ENCODE measurements around the gene AGBL2. TPM values are rescaled to one million over a fixed set of nuclear protein-coding genes. Genes with fewer than 3 reads are reported as not detected.

The AGBL2 gene
- total and polyA plus RNA-seq, 2 donors (not counting 3 experiments of a cell fraction or from before 2014, with no cell fraction given), result 0.08 to 0.86 TPM

GRCh38 chr11:47711816-47712215 is 3.4 kb downstream of the AGBL2 start:
- dilution Hi-C loops (cut with MboI; ENCODE audit: extremely low pct_ligation_motif_present, low sequenced_read_pairs) (no loop called here), intact Hi-C loops (cut with micrococcal nuclease) (no loop called here)
- Histone ChIP-seq H3K27me3 (ENCODE audit: control insufficient read depth in 2 of 2, insufficient read depth in 2 of 2, low read length in 2 of 2) (no peaks in the 10 kb centered on the region), H3K36me3 (ENCODE audit: control insufficient read depth in 2 of 2, extremely low read depth in 1 of 2, insufficient read depth in 2 of 2, low read length in 2 of 2) (peaks cover under 1 to 4% of the 10 kb centered on the region in 2 experiments), H3K27ac (ENCODE audit: insufficient read depth, low read depth, low read length) (no peak overlapping the region), H3K4me2 (ENCODE audit: insufficient read depth, low read length) (no peak overlapping the region), H2AFZ (ENCODE audit: low read depth, low read length) (no peak overlapping the region), H3K79me2 (ENCODE audit: control insufficient read depth, insufficient read depth, low read length) (no peaks in the 10 kb centered on the region), H3K9me1 (replicated peaks; ENCODE audit: control insufficient read depth, extremely low read depth, insufficient read depth, low read length) (no peaks in the 10 kb centered on the region), H3K4me3 (replicated peaks in 1 of 3; ENCODE audit: insufficient read depth in 1 of 3, low read depth in 1 of 3, low read length in 3 of 3) (no peak overlapping the region), H3K9ac (replicated peaks; ENCODE audit: extremely low read depth, insufficient read depth, low read length) (no peak overlapping the region), H3K4me1 (ENCODE audit: control insufficient read depth, extremely low read depth, insufficient read depth, low read length) (peaks cover 3% of the 10 kb centered on the region), H3K9me3 (replicated peaks; ENCODE audit: control insufficient read depth, insufficient read depth, low read length) (no peaks in the 10 kb centered on the region), H4K20me1 (replicated peaks; ENCODE audit: control insufficient read depth, extremely low read depth, insufficient read depth, low read length) (no peaks in the 10 kb centered on the region)
- POLR2A ChIA-PET, result no interaction called here
- CTCF ChIA-PET, result no interaction called here
- FAIRE-seq, result no peak
- no TSS peak for BruUV-seq (replicated peaks)
- DNase-seq (ENCODE audit: low read depth, low spot score), result no peak
- TF ChIP-seq GATA2 (IDR thresholded peaks at IDR 0.05; ENCODE audit: insufficient read depth, insufficient read length, low read depth, low read length) (no peak), MAX (IDR thresholded peaks at IDR 0.05; ENCODE audit: insufficient read depth, insufficient read length) (no peak), MYC (IDR thresholded peaks at IDR 0.05; ENCODE audit: low read depth, low read length) (no peak), CTCF (IDR thresholded peaks at IDR 0.05; ENCODE audit: extremely low read depth in 1 of 2, insufficient read depth in 1 of 2, low read depth in 1 of 2, low read length in 2 of 2) (no peak), POLR2AphosphoS5 (IDR thresholded peaks at IDR 0.05; ENCODE audit: insufficient read depth, low read depth, low read length) (no peak), JUN (IDR thresholded peaks at IDR 0.05; ENCODE audit: borderline replicate concordance, insufficient read depth, insufficient read length, low read depth) (no peak), EZH2 (IDR thresholded peaks at IDR 0.05; ENCODE audit: borderline replicate concordance, low read depth, low read length, severe bottlenecking) (no peak), FOS (IDR thresholded peaks at IDR 0.05; ENCODE audit: borderline replicate concordance, insufficient read depth, low read length) (no peak), POLR2A (IDR thresholded peaks at IDR 0.05; ENCODE audit: low read depth, low read length) (no peak)
